Adipocyte (in vitro differentiated cells): Measurements from ENCODE around the gene SLC16A8.

Source experiments
- DNase-seq: peaks from one replicate; pipeline ENCODE4 v3.0.0-alpha.2; 2015; ENCODE audit warnings: low read depth
- H3K27me3 ChIP-seq: replicated peaks from 2 replicates; pipeline ENCODE4 v1.7.0; 2013; ENCODE audit warnings: mild to moderate bottlenecking, low read length, moderate library complexity; ENCODE audit not compliant: control insufficient read depth, insufficient read depth
- H3K36me3 ChIP-seq: 2 replicates; pipeline ENCODE4 v1.7.0; 2013; ENCODE audit warnings: low read length, mild to moderate bottlenecking, moderate library complexity; ENCODE audit not compliant: control insufficient read depth, insufficient read depth, severe bottlenecking
- H3K4me1 ChIP-seq: 2 replicates; pipeline ENCODE4 v1.7.0; 2013; ENCODE audit warnings: mild to moderate bottlenecking, low read length, moderate library complexity; ENCODE audit not compliant: control insufficient read depth, insufficient read depth
- H3K4me3 ChIP-seq: 2 replicates; pipeline ENCODE4 v1.7.0; 2013; ENCODE audit warnings: mild to moderate bottlenecking, low read length, moderate library complexity
- H3K9ac ChIP-seq: 2 replicates; pipeline ENCODE4 v1.7.0; 2013; ENCODE audit warnings: mild to moderate bottlenecking, low read length, moderate library complexity
- H3K9me3 ChIP-seq: 2 replicates; pipeline ENCODE4 v1.7.0; 2013; ENCODE audit warnings: mild to moderate bottlenecking, low read length, moderate library complexity; ENCODE audit not compliant: control insufficient read depth

Gene SLC16A8

DNA sequence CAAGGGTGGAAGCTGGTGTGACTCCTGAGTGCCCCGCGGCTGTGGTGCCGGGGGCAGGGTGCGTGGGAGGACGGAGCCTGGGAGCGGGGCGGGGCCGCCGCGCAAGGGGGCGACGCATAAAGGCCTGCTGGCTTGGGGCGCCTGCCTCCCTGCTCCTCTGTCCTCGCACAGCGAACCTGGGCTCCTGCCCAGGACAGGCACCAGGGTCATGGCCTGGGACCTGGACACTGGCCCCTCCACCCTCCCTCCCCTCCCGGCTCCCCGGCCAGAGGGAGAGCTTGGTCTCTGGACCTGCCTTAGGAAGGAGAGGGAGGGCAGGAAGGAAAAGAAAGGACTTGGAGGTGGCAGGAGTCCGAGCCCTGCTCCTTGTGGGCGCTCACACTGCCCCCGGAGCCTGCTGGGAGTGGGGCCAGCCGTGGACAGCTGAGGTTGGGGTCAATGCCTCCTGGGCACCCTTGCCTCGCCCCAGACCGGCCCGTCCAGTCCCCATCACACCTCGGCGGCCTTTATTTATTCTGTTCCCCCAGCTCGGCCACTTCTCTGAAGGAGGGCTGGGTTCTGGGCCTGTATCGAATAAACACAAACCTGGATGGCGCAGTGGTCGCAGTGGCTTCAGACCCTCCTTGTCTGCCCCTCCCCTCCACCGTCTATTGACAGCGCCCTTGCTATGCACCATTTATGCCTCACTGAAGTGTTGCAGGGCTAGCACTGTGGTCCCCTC, 8.7 kb downstream of the SLC16A8 start:
- no peaks in the 10 kb centered on the region for H3K9me3 ChIP-seq
- H3K4me3 ChIP-seq = no peak overlapping the region
- DNase-seq = no peak
- H3K36me3 ChIP-seq = no peaks in the 10 kb centered on the region
- no peaks in the 10 kb centered on the region for H3K4me1 ChIP-seq
- no peak overlapping the region for H3K9ac ChIP-seq
- H3K27me3 ChIP-seq = no peaks in the 10 kb centered on the region

DNA sequence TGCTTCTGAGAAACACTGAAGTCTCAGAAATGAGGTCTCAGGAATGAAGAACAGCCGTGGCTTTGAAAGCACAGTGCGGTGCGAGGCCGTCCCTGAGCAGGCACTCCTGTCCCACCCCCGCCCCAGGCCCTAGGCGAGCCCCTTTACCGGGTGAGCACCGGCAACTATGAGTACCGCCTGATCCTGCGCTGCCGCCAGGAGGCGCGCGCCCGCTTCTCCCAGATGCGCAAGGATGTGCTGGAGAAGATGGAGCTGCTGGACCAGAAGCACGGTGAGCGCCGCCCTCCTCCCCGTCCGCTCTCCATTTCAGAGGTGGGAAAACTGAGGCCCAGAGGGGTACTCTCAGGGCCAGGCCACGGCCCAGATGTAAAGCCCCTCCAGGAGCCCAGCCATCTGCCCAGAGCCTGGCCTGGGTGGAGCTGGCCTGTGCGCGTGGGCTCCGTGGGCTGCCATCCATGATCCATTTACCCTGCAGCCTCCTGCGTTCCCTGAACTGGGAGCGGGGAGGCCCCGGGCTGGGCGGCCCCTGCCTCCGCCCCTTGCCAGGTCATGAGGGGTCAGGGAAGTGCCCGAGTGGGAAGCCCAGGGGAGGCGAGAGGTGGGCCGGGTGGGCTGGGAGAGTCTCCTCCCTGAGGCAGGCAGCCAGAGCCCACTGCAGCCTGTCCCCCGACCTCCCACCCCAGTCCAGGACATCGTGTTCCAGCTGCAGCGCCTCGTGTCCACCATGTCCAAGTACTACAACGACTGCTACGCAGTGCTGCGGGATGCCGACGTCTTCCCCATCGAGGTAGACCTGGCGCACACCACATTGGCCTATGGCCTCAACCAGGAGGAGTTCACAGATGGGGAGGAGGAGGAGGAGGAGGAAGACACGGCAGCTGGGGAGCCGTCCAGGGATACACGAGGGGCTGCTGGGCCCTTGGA, 9.5 kb downstream of the SLC16A8 start:
- Histone ChIP-seq H3K9ac (no peak overlapping the region), H3K4me1 (no peaks in the 10 kb centered on the region), H3K9me3 (no peaks in the 10 kb centered on the region), H3K27me3 (no peaks in the 10 kb centered on the region), H3K36me3 (no peaks in the 10 kb centered on the region), H3K4me3 (no peak overlapping the region)
- DNase-seq = peak; percentile 27

DNA sequence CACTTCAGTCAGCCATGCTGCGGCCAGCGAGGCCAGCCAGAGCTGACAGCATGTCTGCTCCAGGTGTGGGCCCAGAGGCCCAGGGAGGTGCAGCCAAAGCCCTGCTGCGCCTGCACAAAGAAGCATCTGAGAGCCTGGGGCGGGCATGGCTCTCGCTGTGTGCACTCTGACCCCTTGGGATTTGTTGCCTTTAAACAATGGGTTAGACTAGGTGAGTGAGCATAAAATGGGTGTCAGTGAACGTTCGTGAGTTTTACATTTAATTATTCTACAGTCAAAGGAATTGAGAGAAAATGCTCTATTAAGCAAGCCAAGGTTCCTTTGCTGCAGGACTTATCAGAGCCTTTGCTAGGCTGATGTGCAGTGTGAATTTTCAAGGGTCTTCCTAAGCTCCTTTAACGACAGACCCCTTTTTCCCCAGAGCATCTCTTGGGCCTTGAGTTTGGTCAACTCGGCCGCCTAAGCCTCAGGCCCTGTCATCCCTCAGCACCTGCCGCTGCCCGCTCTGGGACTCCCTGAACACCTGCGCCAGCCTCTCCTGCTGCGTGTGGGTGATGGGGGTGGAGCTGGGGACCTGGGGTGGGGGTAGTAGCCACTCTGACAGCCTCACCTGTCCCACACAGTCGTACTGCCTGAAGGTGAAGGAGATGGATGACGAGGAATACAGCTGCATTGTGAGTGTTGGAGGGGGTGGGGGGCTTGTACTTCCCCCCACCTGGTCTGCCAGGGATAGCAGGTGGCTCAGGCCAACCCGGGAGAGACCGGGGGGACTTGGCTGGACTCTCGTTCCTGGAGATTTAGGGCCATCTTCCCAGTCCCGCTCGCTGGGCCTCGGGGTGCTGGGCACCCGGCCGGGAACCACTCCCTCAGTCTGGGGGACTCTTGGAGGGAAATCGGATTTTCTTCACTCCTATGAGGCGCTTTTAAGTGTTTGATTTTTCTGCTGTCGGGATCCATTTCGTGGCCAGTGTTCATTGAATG, 10.5 kb downstream of the SLC16A8 start:
- H3K9ac ChIP-seq = no peak overlapping the region
- H3K4me1 ChIP-seq = peaks cover 2% of the 10 kb centered on the region
- no peaks in the 10 kb centered on the region for H3K27me3 ChIP-seq
- H3K4me3 ChIP-seq = no peak overlapping the region
- no peaks in the 10 kb centered on the region for H3K36me3 ChIP-seq
- no peaks in the 10 kb centered on the region for H3K9me3 ChIP-seq
- DNase-seq = no peak

DNA sequence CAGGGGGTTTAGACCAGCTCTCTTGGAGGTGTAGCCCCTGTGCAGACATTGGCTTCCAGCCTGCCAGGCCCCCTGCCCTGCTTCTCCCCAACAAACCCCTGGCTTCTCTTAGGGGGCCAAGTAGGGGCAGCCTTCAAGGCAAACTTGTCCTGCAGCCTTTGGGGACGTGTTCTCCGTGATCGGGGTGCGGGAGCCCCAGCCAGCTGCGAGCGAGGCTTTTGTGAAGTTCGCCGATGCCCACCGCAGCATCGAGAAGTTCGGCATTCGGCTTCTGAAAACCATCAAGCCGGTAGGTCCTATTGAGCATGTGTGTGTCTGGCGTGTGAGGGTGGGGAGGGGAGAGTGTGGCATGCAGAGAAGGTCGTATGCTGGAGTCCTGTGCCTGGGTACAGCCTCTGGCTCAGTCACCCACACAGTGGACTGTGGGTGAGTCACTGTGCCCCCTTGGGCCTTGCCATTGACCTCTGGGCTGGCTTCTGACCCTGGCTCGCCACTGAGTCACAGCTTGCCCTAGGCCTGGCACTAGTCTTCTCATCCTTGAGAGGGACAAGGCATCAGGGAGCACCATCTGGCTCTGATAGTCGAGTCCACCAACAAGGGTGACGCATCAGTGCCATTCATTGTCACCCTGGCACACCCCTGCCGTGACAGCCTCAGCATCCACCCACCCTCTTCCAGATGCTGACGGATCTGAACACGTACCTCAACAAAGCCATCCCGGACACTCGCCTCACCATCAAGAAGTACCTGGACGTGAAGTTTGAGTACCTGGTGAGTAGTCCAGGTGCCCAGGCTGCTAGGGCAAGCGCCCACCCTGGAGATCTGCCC, 11.4 kb downstream of the SLC16A8 start:
- DNase-seq = no peak
- Histone ChIP-seq H3K9me3 (no peaks in the 10 kb centered on the region), H3K4me3 (no peak overlapping the region), H3K9ac (no peak overlapping the region), H3K27me3 (no peaks in the 10 kb centered on the region), H3K36me3 (no peaks in the 10 kb centered on the region), H3K4me1 (peaks cover 11% of the 10 kb centered on the region)

DNA sequence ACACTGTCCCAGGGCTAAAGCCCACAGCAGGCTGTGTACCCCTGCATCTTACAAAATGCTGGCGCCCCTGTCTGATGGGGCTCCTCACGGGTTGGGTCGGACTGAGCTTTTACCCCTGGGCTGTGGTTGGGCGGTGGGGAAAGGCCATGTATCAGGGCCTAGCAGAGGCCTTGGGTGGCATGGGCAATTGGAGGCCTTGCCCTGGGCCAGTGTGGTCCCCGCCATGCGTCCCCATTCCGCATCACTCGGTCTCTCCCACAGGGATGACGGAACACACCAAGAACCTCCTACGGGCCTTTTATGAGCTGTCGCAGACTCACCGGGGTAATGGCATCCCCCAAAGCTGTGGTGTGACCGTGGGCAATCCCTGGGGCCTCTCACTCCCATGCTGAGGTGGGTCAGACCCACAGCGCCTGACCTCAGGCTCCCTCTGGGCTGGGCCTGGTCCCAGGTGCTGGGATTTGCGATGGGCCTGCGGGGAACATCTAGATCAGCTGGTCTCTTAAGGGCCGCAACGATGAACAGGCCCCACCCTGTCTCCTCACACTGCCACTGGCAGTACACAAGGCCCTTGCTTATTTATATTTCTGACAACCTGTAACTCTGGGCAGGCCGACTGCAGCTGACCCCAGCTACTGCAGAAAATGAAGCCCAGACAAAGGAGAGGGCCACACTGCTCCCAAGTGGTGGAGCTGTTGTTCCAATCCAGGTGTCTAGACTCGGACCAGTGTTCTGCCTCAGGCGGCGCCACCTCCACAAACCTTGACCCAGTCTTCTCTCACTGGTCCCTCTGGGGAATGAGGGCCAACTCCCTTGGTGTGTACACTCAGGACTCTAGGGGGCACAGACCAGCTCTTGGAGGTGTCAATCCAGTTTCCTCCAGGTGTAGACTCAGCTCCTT, 12.3 kb downstream of the SLC16A8 start:
- Histone ChIP-seq H3K9ac (no peak overlapping the region), H3K9me3 (no peaks in the 10 kb centered on the region), H3K27me3 (no peaks in the 10 kb centered on the region), H3K4me3 (no peak overlapping the region), H3K36me3 (no peaks in the 10 kb centered on the region), H3K4me1 (peaks cover 16% of the 10 kb centered on the region)
- no peak for DNase-seq

DNA sequence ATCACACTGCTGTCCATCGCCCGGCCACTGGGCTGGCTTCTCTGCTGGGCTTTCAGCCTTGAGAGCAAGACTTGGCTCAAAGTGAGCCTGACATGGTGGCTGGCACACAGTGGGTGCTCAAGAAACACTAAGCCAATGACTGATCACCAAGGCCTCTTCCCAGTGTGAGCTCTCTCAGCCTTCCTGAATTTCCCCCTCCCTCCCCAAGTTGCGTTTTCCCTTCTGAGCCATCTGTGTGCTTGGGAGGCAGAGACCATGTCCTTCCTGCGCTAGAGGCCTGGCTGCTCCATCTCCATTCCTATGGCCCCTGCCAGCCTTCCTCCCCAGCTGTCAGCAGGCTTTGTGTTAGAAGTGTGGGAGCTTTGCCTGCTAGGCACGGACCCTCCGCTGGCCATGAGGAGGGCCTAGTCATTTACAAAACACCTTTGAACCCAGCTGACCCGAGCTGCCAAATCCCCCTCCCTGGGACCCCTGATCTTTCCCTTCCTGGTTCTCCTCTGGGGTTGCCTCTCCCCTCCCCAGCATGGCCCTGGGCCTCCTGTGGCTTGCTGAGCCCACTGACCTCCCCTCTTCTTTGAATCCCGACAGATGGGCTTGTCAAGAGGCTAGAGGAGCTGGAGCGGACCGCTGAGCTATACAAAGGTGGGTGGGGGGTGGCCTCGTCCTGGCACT, 13.6 kb downstream of the SLC16A8 start:
- H3K9me3 ChIP-seq = no peaks in the 10 kb centered on the region
- peaks cover 17% of the 10 kb centered on the region for H3K4me1 ChIP-seq
- no peak overlapping the region for H3K4me3 ChIP-seq
- H3K9ac ChIP-seq = no peak overlapping the region
- peaks cover 8% of the 10 kb centered on the region for H3K36me3 ChIP-seq
- DNase-seq = no peak
- no peaks in the 10 kb centered on the region for H3K27me3 ChIP-seq

DNA sequence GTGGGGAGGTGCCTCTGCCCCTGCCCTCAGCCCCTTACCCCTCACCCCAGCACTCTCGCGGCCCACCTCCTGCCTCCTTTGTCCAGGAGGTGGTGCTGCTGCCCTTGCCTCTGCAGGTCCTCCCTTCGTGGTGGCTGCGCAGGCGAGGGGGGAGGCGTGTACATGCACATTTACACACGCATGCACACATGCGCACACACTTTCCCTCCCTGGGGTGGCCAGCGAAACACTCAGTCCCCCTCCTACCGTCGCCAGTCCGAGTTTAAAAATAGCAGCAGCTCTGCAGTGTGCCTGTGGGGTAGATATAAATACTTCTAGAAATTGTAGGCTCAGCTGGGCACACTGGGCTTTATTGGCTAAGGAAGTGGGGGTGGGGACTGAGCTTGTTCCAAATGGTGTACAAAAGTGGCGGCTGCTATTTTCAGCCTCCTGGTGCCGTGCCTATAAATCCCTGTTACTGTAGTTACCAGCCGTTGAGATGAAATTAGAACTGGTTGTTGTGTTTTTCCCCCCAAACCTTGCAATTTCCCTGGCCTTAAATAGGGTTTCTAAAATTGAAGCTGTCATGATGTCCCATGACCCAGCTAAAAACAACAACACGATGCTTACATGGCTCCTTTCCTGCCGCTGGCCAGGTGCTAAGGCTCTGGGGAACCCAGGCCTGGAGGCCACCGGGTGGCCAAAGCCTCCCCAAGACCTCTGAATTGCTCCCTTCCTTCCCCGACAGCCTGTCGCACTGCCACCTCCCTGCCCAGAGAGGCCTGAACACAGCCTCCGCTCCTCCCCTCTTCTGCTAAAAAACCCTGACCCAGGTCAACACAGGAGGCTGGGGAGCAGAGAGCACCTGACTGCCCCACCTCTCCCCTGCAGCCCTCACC, 14.4 kb downstream of the SLC16A8 start:
- Histone ChIP-seq H3K36me3 (peaks cover 16% of the 10 kb centered on the region), H3K27me3 (no peaks in the 10 kb centered on the region), H3K9me3 (no peaks in the 10 kb centered on the region), H3K4me1 (peaks cover 17% of the 10 kb centered on the region), H3K9ac (no peak overlapping the region), H3K4me3 (no peak overlapping the region)
- DNase-seq = peak; percentile 24

DNA sequence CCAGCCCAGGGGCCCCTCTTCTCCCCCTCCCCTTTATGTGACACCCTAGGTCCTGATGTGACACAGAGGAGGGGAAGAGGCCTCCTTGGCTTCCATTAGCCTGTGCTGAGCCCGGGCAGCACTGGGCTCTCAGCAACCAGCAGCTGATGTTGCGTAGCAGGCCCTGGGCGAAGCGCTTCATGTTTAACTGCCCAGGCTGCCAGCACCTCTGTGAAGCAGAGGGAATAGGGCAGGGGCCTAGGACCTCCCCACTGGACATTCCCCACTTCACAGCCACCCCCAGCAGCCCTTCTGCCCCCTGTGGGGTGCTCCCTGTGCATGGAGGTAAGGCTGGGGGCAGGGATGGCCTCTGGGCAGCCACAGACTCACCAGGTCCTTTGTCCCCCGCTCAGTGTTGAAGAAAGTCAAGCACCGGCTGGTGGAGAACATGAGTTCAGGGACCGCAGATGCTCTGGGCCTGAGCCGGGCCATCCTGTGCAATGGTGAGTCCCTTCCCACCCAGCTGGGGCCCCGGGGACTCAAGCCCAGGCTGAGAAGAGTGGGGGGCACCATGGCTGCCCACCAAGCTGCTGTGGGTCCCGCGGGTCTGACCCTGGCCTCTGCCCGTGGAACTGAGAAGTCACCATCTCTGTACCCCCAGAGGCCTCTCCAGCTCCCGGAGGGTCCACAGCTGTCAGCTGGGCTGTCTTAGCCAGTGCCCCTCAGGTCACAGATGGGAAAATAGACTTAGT, 15.2 kb downstream of the SLC16A8 start:
- Histone ChIP-seq H3K36me3 (peaks cover 16% of the 10 kb centered on the region), H3K9me3 (no peaks in the 10 kb centered on the region), H3K9ac (no peak overlapping the region), H3K4me3 (no peak overlapping the region), H3K4me1 (peaks cover 17% of the 10 kb centered on the region), H3K27me3 (no peaks in the 10 kb centered on the region)
- DNase-seq = no peak
